ENCODE results near the gene CLCNKA. TPM values are rescaled to one million over a fixed set of nuclear protein-coding genes. Genes with fewer than 3 reads are reported as not detected.

Gene CLCNKA
- total and polyA plus RNA-seq, 3 experiments from 2014 or later: not detected

DNA sequence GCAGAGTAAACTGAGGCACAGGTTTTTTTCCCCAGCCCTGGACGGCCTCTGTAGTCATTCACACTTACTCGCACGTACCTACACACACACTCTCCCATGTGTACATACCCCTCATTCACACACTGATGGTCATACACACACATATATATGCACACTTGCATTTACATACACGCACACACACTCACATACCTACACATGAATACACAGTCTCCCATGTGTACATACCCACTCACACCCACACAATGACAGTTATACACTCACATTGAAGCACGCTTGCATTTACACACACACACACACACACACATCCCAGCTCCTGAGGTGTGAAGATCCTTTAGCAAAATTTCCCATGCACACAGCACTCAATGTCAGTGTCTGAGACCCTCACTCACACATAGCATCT lies 52.4 kb downstream of the CLCNKA start:
- peaks cover 27% of the 10 kb centered on the region for H3K4me1 ChIP-seq (ENCODE audit: insufficient read depth, low read length)
- peak overlapping the region; percentile 53 to 84 (median 80) for H3K4me3 Mint-ChIP-seq
- H3K4me1 Mint-ChIP-seq: peaks cover 36% of the 10 kb centered on the region in 3 donors
- no peaks in the 10 kb centered on the region for H3K9me3 Mint-ChIP-seq
- peak overlapping the region; percentile 50 for H3K4me3 ChIP-seq (ENCODE audit: low read length)
- CTCF ChIA-PET: interaction anchor here (1.3 to 5.1 kb wide), 7 partner anchors 8 to 282 kb away, joined by 3 to 27 read pairs (median 8); no protein-coding TSS in a partner anchor
- POLR2A ChIA-PET: interaction anchor here (1.1 kb wide), 1 partner anchor 116 kb away, joined by 3 read pairs; no protein-coding TSS in a partner anchor
- peaks cover 8 to 14% of the 10 kb centered on the region in 2 donors for H3K27me3 Mint-ChIP-seq
- H3K27ac Mint-ChIP-seq: peak overlapping the region in 3 of 8 donors; percentile 43 to 64 (median 47)
- DNase-seq: no peak
- no peak overlapping the region for H3K27ac ChIP-seq (ENCODE audit: low read depth, low read length)
- no peaks in the 10 kb centered on the region for H3K36me3 Mint-ChIP-seq
- no peaks in the 10 kb centered on the region for H3K36me3 ChIP-seq (ENCODE audit: insufficient read depth, low read length)
- no peaks in the 10 kb centered on the region for H3K9me3 ChIP-seq (ENCODE audit: low read length)
- peaks cover 18% of the 10 kb centered on the region for H3K27me3 ChIP-seq (ENCODE audit: insufficient read depth, low read length, poor library complexity, severe bottlenecking)

- no peaks in the 10 kb centered on the region for H3K9me3 ChIP-seq (ENCODE audit: low read length)
- H3K4me1 ChIP-seq (ENCODE audit: insufficient read depth, low read length): peaks cover 25% of the 10 kb centered on the region
- peak overlapping the region; percentile 20 for H3K27ac ChIP-seq (ENCODE audit: low read depth, low read length)
- Mint-ChIP-seq H3K4me1 (peaks cover 29 to 34% (median 30%) of the 10 kb centered on the region in 3 donors), H3K27me3 (peaks cover 8 to 14% of the 10 kb centered on the region in 2 donors), H3K36me3 (no peaks in the 10 kb centered on the region), H3K27ac (no peak overlapping the region), H3K9me3 (no peaks in the 10 kb centered on the region), H3K4me3 (no peak overlapping the region)
- DNase-seq: no peak
- ChIA-PET POLR2A (interaction anchor here (0.7 kb wide), 1 partner anchor 72 kb away, joined by 5 read pairs; the partner anchor contains the start of gene SRARP), CTCF (interaction anchor here (1.9 to 5.1 kb wide), 4 partner anchors 53 to 168 kb away, joined by 5 to 27 read pairs (median 8); no protein-coding TSS in a partner anchor)
- no peaks in the 10 kb centered on the region for H3K36me3 ChIP-seq (ENCODE audit: insufficient read depth, low read length)
- H3K27me3 ChIP-seq (ENCODE audit: insufficient read depth, low read length, poor library complexity, severe bottlenecking): peaks cover 14% of the 10 kb centered on the region
- H3K4me3 ChIP-seq (ENCODE audit: low read length): no peak overlapping the region
Measured at GRCh38 chr1:16075337-16076030, 53.6 kb downstream of the CLCNKA start.

DNA sequence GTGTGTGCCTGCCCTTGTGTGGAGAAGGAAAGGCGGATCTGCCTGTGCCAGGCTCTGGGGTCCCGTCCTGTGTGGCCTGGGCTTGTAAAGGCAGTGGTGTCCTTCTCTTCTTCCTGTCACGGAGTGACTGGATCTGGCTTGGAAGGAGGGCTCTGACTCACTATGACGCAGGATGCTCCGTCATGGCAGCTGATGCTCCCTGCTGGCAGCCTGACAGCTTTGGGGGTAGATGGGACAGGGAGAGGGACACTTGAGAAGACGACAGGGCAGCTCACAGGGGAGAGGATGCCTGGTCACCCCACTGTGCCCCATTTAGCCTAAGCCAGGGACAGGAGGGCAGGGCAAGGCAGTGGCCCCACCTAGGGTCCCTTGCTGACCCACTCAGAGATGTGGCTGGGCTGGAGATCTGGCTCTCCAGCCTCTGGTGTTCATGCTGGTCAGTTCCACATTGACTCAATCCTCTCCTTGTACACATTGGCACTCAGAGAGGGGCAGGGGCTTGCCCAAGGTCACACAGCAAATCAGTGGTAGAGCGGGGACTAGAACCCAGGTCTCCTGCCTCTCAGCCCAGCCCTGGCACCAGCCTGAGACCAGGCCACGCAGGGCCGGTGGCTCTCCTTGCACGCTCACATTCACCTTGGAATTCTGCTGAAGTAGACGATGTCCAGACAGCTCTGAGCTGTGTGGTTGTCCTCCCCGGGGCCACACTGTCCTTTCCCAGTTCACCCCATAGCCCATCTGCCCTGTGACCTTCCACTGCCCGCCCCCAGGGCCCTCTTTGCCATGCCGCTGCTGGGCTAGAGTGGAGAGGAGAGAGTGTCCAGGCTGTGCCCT lies 54.4 kb downstream of the CLCNKA start:
- no peaks in the 10 kb centered on the region for H3K9me3 Mint-ChIP-seq
- ChIA-PET CTCF (interaction anchor here (2.0 to 5.1 kb wide), 2 partner anchors 111 to 113 kb away, joined by 8 to 27 read pairs; no protein-coding TSS in a partner anchor), POLR2A (no interaction called here)
- no peak for DNase-seq
- Histone ChIP-seq H3K4me1 (ENCODE audit: insufficient read depth, low read length) (peaks cover 19% of the 10 kb centered on the region), H3K9me3 (ENCODE audit: low read length) (no peaks in the 10 kb centered on the region), H3K27ac (ENCODE audit: low read depth, low read length) (peak overlapping the region; percentile 20), H3K4me3 (ENCODE audit: low read length) (no peak overlapping the region), H3K27me3 (ENCODE audit: insufficient read depth, low read length, poor library complexity, severe bottlenecking) (peaks cover 14% of the 10 kb centered on the region), H3K36me3 (ENCODE audit: insufficient read depth, low read length) (no peaks in the 10 kb centered on the region)
- H3K4me3 Mint-ChIP-seq: peak overlapping the region in 1 of 7 donors; percentile 59
- H3K27me3 Mint-ChIP-seq: peaks cover 8 to 14% of the 10 kb centered on the region in 2 donors
- no peak overlapping the region for H3K27ac Mint-ChIP-seq
- H3K4me1 Mint-ChIP-seq: peaks cover 22 to 26% (median 23%) of the 10 kb centered on the region in 3 donors
- H3K36me3 Mint-ChIP-seq: no peaks in the 10 kb centered on the region

DNA sequence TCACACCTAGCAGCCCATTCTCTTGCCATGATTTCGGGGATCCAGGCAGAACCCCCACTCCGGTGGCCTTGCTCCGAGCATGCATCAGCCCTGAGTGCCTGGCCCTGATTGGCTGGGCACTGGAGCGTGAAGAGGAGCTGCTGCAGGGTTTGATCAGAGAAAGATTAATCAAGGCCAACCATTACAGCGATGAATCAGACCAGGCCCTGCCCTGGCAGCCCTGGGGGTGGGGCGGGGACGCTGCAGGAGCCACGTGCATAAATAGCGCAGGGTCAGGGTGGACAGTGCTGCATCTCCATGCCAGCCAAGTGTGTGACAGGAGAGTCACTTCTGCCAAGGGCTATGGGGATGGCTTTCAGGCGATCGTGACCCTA lies 55.0 kb downstream of the CLCNKA start:
- peaks cover 8 to 14% of the 10 kb centered on the region in 2 donors for H3K27me3 Mint-ChIP-seq
- Histone ChIP-seq H3K9me3 (ENCODE audit: low read length) (no peaks in the 10 kb centered on the region), H3K4me1 (ENCODE audit: insufficient read depth, low read length) (peaks cover 19% of the 10 kb centered on the region), H3K4me3 (ENCODE audit: low read length) (no peak overlapping the region), H3K27me3 (ENCODE audit: insufficient read depth, low read length, poor library complexity, severe bottlenecking) (peaks cover 14% of the 10 kb centered on the region), H3K27ac (ENCODE audit: low read depth, low read length) (no peak overlapping the region), H3K36me3 (ENCODE audit: insufficient read depth, low read length) (no peaks in the 10 kb centered on the region)
- H3K36me3 Mint-ChIP-seq: no peaks in the 10 kb centered on the region
- POLR2A ChIA-PET: no interaction called here
- peaks cover 20 to 23% (median 20%) of the 10 kb centered on the region in 3 donors for H3K4me1 Mint-ChIP-seq
- H3K9me3 Mint-ChIP-seq: no peaks in the 10 kb centered on the region
- no peak overlapping the region for H3K4me3 Mint-ChIP-seq
- DNase-seq: no peak
- CTCF ChIA-PET: interaction anchor here (7.9 kb wide), 1 partner anchor 111 kb away, joined by 196 read pairs; no protein-coding TSS in a partner anchor
- H3K27ac Mint-ChIP-seq: peak overlapping the region in 2 of 8 donors; percentile 35 to 42

- peaks cover 11% of the 10 kb centered on the region for H3K27me3 ChIP-seq (ENCODE audit: insufficient read depth, low read length, poor library complexity, severe bottlenecking)
- no peak overlapping the region for H3K4me3 ChIP-seq (ENCODE audit: low read length)
- Mint-ChIP-seq H3K9me3 (no peaks in the 10 kb centered on the region), H3K4me3 (peak overlapping the region in 3 of 7 donors; percentile 6 to 70 (median 42)), H3K27ac (peak overlapping the region in 3 of 8 donors; percentile 33 to 42 (median 35)), H3K27me3 (peaks cover 8 to 14% of the 10 kb centered on the region in 2 donors), H3K4me1 (peaks cover 17 to 21% (median 20%) of the 10 kb centered on the region in 3 donors), H3K36me3 (no peaks in the 10 kb centered on the region)
- H3K4me1 ChIP-seq (ENCODE audit: insufficient read depth, low read length): peaks cover 19% of the 10 kb centered on the region
- ChIA-PET CTCF (interaction anchor here (1.8 to 7.9 kb wide), 9 partner anchors 7 to 286 kb away, joined by 7 to 196 read pairs (median 12); partner anchors contain the start of gene CPLANE2), POLR2A (no interaction called here)
- no peak for DNase-seq
- H3K36me3 ChIP-seq (ENCODE audit: insufficient read depth, low read length): no peaks in the 10 kb centered on the region
- no peaks in the 10 kb centered on the region for H3K9me3 ChIP-seq (ENCODE audit: low read length)
- H3K27ac ChIP-seq (ENCODE audit: low read depth, low read length): no peak overlapping the region
Measured at GRCh38 chr1:16077406-16078245, 55.8 kb downstream of the CLCNKA start.

- H3K9me3 Mint-ChIP-seq: no peaks in the 10 kb centered on the region
- H3K27me3 ChIP-seq (ENCODE audit: insufficient read depth, low read length, poor library complexity, severe bottlenecking): peaks cover 3% of the 10 kb centered on the region
- peak overlapping the region; percentile 35 for H3K4me3 ChIP-seq (ENCODE audit: low read length)
- peak; percentile 63 to 81 (median 70) for DNase-seq
- ChIA-PET CTCF (interaction anchor here (0.6 to 7.9 kb wide), 34 partner anchors 9 to 285 kb away, joined by 3 to 196 read pairs (median 4); partner anchors contain the start of genes CPLANE2, EPHA2 and FBXO42), POLR2A (interaction anchor here (0.9 kb wide), 2 partner anchors 108 to 110 kb away, joined by 4 read pairs; no protein-coding TSS in a partner anchor)
- H3K4me1 ChIP-seq (ENCODE audit: insufficient read depth, low read length): peaks cover 14% of the 10 kb centered on the region
- H3K27me3 Mint-ChIP-seq: peaks cover 3 to 9% of the 10 kb centered on the region in 2 donors
- H3K27ac ChIP-seq (ENCODE audit: low read depth, low read length): no peak overlapping the region
- H3K36me3 ChIP-seq (ENCODE audit: insufficient read depth, low read length): no peaks in the 10 kb centered on the region
- peaks cover 11 to 17% (median 15%) of the 10 kb centered on the region in 3 donors for H3K4me1 Mint-ChIP-seq
- H3K4me3 Mint-ChIP-seq: peak overlapping the region; percentile 75 to 89 (median 82)
- no peaks in the 10 kb centered on the region for H3K9me3 ChIP-seq (ENCODE audit: low read length)
- H3K36me3 Mint-ChIP-seq: no peaks in the 10 kb centered on the region
- peak overlapping the region; percentile 76 to 94 (median 88) for H3K27ac Mint-ChIP-seq
Measured at GRCh38 chr1:16078925-16079656, 57.3 kb downstream of the CLCNKA start.

Data from CD8-positive, alpha-beta memory T cell (primary cell).